ENCODE measurements around the gene PRSS58.

PRSS58 gene

GRCh38 chr7:142228537-142229104, 29.2 kb downstream of the PRSS58 start:
- Histone ChIP-seq H3K27ac (no peak overlapping the region), H3K4me2 (no peak overlapping the region), H3K9ac (no peak overlapping the region), H3K79me2 (ENCODE audit: insufficient read depth, low read depth) (no peaks in the 10 kb centered on the region), H4K20me1 (ENCODE audit: insufficient read depth) (no peaks in the 10 kb centered on the region), H3K4me1 (ENCODE audit: low read depth, poor library complexity, severe bottlenecking) (no peaks in the 10 kb centered on the region), H3K4me3 (IDR thresholded peaks at IDR 0.05; ENCODE audit: insufficient read depth, low read depth, low read length) (no peak overlapping the region), H3K27me3 (ENCODE audit: insufficient read depth, low read depth) (no peaks in the 10 kb centered on the region), H2AFZ (ENCODE audit: low read depth) (no peak overlapping the region), H3K36me3 (ENCODE audit: insufficient read depth) (no peaks in the 10 kb centered on the region)
- no peak for TF ChIP-seq CTCF (conservative IDR thresholded peaks at IDR 0.05; ENCODE audit: low read depth, low read length)
